CD4-positive, alpha-beta T cell treated with Interleukin-4 for 4 hours (primary cell): ENCODE data around the gene DCLK3.

Experiments used
- DNase-seq: peaks from one replicate; pipeline ENCODE4 v3.0.0-alpha.2; 2020

The DCLK3 gene

DNA sequence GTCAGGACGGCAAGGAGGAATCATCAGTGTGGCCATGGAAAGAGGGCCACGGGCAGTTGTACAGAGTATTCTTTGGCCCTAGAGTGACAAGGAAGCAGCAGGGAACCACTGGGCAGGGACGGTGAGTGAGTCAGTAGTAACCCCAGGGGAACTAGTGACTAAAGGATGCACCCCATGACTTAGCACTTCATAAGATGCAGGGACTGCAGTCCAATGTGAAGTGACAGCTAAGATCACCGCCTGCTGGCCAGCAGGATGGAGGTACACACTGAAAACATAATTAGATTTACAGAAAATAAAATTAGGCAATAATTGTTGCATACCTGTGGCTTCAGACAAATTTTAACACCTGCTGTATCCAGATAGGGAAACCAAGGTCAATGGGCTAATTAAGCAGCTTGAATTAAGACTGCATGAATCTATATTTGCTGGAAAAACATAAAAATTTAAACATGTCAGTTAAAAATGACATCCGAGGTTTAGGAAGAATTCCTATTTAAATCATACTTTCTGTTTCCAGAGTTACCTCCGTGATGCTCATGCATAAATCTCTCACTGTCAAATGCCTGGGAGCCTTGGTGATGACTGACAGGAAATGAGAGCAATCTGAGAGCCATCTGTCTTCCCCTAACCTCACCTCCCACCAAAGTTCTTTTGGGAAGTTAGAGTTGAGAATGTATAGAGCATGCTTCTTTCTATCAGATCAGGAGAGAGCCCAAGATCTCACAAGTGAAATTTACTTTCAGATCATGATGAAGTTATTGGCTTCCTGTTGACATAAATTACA is 56.5 kb downstream of the DCLK3 start:
- DNase-seq, result no peak

DNA sequence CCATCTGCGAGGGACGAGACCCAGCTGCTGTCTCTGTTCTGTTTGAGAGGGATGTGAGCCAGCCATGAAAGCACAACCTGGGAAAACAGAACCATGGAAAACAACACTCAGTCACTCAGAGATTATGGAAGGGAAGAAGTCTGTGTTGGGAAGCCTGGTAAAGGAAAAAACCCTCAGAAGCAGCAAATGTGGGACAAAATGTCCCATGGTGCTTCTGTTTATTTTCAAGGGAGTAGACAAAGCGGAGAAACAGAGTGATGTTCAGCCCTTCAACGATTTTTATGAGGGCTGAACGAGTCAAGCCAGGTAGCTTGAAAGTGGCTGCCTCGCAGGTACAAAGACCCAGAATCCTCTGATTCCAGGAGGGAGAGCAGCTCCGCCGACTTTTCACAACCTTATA is 59.3 kb downstream of the DCLK3 start:
- no peak for DNase-seq

DNA sequence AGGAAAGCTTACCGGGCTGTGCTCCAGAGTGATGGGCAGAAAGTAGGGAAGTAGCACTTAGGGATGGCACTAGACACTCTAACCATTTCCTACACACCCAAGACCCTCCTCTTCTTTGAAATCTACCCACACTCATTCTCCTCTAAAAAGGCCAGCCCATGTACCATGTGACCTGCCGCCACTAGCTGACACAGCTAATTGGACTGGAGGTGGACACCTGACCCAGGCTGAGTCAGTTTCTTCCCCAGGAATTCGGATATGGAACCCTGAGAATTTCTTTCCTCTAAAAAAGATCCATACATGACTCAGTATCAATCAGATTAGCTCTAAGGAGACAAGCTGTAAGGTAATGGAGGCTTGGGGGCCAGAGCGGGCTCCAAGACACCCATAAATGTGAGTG is 60.1 kb downstream of the DCLK3 start:
- no peak for DNase-seq

DNA sequence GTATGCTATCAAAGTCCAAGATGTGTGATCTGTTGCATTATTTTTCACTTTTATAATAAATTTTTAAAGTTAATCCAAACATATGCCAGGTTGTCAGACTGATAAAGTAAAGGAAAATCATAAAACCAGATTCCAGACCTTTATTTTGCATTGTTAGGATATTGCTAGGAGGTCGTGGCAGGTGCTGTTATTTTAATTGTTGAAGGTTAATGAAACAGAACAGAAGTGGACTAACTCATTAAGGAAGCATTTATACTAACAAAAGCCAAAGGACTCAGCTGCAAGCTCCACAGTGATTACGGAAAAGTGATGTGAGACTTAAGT is 63.1 kb downstream of the DCLK3 start:
- DNase-seq, result no peak

DNA sequence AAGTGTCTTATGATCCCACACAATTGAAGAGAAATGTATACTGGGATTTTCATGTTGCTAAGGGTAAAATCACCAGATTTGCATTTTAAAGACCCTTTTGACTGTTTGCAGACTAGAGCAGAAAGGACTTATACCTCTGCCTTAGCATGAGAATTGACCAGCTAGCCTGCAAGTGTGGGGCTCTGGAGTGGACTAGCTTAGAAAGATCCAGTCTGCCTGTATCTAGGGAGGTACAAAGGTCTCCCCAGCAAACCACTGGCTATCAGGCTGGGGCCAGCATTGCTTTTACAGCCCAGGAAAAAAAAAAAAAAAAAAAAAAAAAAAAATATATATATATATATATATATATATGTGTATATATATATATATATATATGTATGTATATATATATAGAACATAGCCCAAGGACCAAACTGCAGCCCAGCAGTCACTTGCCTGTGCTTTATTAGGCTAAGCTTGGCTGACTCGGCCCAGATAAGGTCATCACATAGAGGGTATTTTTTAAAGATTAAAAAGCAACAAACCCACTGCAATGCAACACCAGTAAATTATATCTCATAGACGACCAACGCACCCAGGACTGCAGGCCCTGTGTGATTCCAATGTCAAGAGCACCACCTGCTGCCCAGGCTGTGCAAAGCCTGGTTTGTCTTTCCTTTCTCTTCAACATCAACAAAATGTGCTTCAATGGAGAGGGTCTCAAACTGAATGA is 63.7 kb downstream of the DCLK3 start:
- peak; percentile 15 for DNase-seq

DNA sequence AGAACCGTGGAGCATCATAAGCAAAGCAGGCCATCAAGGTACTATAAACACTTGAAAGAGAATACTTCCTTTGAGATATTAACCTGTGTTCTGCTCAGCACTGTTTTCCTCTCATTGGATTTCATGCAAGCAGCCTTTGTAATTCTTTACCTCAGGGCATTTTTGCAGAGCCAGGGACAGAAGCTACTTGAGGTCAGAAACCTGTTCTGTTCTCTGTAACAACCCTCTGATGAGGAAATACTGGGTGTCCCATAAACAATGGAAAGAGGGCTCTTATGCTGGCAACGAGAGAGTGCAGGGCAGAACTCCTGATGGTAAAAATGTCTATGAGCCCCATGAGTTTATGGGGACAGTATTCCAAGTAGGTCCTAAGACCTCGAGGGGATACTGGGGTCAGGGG is 66.0 kb downstream of the DCLK3 start:
- DNase-seq, result no peak

DNA sequence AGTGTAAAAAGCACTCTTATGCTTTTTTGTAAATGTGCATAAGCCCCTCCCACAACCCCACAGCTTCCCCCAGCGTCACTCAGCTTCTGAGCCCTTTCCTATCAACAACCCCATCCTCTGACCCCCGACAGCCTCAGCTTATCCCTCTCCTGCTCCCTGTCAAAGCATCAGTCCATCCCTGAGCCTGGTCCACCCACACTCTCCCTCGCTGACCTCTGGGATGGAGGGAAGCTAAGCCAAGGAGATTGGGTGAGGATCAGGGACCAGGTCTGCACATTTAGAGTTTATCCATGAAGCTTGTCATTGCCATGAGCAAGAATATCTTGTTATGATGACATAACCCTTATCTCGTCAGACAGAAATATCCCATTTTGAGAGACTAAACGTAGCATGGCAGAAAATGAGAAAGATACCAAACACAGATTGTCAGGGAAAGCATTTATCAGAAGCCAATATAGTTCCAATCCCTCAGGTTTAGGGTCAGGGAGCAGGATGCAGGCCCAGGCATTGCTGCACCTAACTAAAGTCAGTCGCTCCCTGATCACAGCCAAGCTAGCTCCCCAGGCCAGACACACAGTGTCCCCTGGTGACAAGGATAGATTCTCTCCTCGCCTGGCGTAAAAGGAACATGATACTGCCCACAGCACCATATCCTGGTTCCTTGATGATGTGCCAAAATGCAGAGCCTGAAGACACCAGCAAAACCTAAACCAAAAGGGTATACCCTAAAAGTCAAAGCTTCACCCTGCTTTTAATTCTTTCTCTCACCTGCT is 66.9 kb downstream of the DCLK3 start:
- no peak for DNase-seq

DNA sequence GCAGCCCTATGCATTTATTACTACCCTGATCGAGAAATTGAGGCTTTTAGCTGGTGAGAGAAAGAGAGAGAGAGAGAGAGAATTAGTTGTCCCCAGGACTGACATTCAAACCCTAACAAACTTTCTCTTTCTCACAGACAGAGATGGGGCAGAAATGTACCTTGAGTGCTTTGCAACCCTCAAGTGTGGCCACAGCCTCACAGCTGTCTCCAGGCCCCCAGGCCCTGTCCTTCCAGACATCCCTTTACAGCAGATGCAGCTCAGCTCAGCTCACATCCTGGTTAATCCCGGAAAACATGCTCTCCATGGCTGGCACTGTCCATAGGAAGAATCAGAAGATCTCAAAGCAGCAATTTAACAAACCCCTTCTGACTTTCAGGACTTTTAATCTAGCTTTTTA is 67.6 kb downstream of the DCLK3 start:
- no peak for DNase-seq

DNA sequence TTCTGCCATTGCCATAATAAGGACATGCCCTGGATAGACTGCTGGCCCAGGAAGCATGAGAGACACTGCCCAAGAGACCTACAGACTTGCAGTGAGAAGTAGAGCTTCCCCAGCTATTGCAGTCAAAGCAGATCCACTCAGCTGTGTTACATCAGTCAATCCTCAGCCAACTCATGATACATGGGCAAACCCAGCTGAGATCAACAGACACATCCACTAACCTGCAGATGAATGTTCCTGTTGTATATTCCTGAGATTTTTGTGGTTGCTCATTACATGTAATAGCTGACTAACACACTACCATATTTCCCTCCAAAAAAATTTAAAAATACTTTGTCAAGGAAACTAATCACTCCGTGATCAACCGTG is 68.6 kb downstream of the DCLK3 start:
- no peak for DNase-seq

DNA sequence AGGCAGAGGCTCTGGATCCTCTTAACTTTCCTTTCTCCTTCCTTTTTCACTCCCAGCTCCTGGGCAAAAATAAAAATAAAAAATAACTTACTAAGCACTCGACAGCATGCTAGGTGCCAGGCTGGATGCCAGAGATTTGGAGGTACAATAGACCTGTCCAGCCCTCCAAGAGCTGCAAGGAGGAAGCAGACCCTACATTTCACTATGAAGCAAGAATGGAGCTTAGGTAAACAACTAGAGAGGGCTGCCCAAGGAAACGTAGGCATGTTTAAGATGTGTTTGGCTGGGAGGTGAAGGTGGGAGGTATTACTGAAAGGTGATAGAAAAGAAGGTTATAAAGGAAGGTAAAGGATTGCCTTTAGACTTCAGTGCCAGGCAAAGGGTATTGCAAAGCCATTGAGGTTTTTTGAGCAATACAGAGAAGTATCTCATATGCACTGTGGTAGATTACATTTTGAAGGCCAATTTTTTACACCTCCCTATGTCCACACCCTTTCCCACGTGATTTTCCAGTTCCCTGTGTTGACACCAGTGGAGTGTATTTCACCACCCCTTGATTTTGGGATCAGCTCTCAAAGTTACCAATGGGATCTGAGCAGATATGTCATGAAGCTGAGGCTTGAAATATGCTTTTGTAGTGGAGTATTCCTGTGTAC is 69.1 kb downstream of the DCLK3 start:
- no peak for DNase-seq

DNA sequence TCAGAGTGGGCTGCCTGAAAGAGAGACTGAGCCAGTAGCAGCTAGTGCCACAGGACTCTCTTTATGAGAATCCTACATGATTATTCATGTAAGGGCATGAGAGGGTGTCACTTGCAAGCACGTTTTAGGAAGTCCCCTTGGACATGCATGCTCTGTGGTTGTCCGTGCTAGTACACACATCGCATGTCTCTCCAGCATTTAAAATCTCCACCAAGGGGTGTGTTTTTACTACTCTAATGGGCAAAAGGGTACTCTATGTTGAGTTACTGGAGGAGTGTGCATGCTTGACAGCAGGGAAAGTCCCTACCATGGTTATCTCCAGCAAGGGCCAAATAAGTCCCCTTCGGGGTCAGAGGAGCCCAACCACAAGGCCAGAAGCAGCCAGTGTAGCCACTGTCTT is 70.7 kb downstream of the DCLK3 start:
- no peak for DNase-seq

DNA sequence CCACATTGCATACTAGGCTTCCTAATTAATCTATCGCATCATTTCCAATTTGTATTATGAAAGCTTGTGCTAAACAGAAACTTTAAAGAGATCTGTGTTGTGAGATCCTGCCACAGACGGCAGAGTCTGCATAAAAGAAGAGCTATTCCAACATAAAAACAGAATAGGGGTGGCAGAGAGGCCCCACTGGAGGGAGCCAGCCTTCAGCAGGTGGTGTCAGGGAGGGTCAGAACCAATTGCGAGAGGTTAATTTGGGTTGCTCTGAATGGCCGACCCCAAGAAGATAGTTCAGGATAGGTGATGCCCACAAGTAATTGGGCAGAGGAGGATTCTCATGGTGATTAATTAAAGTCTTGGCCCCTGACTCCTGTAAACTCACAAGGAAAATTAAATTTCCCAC is 74.8 kb downstream of the DCLK3 start:
- no peak for DNase-seq

DNA sequence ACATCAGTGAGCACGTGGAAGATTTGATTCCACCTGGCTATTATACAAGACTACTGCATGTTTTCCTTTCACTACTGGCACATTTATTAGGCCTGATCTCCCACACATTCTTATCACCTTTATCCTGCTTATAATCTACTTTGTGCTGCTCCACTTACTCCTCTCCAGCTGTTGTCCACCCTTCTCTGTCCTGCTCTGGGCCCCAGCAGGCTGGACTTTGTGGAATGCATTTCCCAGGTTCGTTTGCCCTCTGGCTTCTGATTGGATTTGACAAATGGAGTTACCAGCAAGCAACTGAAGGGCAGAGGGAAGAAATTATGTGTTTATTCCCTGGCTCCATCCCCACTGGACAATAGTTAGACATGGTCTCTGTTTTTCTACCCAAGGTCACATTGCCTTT is 75.5 kb downstream of the DCLK3 start:
- no peak for DNase-seq

DNA sequence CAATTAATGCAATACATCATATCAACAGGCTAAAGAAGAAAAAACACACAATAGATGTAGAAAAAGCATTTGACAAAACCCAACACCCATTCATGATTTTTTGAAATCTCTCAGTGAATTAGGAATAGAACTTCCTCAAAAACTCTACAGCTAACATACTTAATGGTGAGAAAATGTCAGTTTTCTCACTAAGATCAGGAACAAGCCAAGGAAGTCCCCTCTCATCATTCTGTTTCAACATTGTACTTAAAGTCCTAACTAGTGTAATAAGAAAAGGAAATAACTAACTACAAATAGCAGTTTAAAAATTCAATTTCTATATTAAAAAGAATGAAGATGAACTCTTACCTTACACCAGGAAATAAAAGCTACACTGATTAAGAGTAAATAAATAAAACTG is 77.8 kb downstream of the DCLK3 start:
- DNase-seq, result no peak

DNA sequence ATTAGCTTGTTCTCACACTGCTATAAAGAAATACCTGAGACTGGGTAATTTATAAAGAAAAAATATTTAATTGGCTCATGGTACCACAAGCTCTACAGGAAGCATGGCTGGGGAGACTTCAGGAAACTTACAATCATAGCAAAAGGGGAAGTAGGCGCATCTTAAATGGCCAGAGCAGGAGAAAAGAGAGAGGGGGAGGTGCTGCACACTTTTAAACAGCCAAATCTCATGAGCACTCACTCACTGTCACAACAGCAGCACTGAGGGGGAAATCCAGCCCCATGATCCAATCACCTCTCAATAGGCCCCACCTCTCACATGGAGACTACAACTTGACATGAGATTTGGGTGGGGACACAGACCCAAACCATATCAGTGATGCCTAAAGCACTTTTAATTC is 82.5 kb downstream of the DCLK3 start:
- no peak for DNase-seq

DNA sequence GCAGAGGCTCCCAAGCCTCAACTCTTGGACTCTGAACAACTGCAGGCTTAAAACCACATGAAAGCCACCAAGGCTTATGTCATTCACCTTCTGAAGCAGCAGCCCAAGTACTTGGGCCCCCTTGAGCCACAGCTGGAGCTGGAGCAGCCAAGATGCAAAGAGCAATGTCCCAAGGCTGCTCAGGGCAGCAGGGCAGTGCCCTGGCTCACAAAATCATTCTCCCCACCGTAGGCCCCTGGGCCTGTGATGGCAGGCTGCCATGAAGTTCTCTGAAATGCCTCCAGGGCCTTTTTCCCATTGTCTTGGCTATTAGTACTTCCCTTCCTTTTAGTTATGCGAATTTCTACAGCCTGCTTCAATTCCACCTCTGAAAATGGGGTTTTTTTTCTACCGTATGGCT is 83.4 kb downstream of the DCLK3 start:
- no peak for DNase-seq

DNA sequence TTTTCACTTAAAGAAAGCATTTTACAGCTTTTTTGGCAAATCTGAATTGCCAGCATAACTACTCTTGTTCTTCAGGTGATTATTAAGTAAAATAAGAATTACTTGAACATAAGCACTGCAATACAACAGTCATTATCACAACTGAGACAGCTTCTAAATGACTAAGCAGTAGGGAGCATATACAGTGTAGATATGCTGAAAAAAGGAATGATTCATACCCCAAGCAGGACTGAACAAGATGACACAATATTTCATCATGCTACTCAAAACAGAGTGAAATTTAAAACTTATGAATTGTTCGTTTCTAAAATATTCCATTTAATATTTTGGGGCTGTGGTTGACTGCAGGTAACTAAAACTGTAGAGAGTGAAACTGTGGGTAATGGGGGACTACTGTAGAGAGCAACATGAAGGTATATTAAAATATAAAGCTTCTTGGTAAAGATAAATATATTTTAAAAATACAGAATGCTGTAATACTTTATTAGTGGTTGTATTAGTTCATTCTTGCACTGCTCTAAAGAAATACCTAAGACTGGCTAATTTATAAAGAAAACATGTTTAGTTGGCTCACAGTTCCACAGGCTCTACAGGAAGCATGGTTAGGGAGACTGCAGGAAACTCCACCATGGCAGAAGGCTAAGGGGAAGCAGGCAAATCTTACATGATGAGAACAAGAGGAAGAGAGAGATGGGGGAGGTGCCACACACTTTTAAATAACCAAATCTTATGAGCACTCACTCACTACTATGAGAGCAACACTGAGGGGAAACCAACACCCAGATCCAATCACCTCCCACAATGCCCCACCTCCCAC is 84.8 kb downstream of the DCLK3 start:
- no peak for DNase-seq

DNA sequence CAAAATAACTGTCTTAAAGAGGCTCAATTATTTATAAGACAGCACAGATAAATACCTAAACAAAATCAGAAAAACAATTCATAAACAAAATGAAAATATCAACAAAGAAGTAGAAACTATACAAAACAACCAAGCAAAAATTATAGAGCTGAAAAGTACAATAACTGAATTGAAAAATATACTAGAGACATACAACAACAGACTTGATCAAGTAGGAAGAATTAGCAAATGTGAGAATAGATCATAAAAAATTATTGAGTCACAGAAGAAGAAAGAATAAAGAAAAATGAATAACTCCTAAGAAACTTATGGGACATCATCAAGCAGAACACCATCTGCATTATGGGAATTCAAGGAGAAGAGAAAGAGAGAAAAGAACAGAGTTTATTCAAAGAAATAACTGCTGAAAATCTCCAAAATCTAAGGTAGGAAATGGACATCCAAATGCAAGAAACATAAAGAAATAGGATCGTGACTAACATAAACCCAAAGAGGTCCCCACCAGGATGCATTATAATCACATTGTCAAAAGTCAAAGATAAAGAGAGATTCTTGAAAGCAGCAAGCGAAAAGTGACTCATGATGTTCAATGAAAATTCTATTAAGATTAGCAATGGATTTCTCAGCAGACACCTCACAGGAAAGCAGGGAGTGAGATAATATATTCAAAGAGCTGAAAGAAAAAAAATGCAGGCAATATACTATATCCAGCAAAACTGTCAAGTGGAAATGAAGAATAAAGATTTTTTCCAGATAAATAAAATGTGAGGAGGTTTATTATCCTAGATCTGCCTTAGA is 85.9 kb downstream of the DCLK3 start:
- DNase-seq, result no peak

DNA sequence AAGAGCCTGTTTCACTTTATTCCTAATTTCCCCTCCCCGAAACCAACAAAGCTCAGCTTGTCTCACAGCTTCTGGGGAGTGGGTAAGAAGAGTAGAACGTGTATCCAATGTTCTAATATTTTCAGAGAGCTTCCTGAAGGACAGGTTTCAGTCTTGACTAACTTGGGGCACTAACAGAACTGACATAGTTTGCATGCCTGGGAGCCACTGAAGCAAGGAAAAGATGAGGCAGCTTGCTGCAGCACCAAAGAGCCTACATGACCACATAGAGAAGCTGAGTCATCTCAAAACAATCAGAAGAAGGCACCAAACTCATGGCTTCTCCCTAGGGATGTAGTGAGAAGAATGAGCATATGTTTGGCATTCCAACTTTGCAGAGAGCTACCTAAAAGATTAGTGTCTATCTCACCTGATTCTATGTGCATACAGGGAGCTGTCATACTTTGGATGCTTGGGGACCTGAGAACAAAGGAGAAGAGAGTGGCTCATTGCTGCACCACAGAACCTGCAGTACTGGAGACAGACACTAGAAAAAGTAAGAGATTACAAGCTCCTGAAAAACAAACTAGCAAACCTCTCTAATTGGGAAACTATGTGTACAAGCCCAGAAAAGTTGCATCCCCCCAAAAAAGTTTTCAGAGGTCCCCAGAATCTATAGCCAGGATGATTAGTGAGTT is 86.9 kb downstream of the DCLK3 start:
- no peak for DNase-seq

DNA sequence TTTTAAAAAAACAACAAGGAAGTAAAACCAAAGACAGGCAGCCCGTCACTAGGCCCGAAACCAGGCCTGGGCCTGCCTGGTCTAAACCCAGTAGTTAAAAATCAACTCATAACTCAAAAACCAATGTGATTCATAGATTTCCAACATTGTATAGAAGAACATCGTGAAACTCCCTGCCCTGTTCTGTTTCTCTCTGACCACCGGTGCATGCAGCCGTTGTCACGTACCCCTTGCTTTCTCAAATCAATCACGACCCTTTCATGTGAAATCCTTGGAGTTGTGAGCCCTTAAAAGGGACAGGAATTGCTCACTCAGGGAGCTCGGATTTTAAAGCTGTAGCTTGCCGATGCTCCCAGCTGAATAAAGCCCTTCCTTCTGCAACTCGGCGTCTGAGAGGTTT is 89.5 kb downstream of the DCLK3 start:
- no peak for DNase-seq

DNA sequence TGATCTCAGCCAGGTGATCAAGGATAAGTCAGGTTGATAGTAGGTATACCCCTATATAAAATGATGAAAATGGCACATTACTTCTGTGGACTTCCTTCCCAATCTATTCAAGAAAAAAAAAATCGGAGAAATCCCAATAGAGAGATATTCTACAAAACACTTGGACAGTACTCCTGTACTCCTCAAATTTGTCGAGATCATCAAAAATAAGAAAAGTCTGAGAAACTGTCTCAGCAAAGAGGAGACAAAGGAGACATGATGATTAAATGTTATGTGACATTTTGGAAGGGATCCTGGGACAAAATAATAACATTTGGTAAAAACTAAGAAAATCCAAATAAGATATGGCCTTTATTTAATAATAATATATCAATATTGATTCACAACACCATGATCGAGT is 94.6 kb downstream of the DCLK3 start:
- no peak for DNase-seq
